Mucosa of rectum (tissue), 2 donors: ENCODE data around the gene HNRNPH3.
A peak's percentile ranks its signal among the peaks of the same experiment; 100 is the strongest.

ENCODE experiments used
- H3K27ac ChIP-seq, 2 donors: one replicate each; pipeline ENCODE4 v1.7.0; 2013; ENCODE audit warnings: inconsistent platforms in 2 of 2, low read depth in 2 of 2, low read length in 2 of 2
- H3K27me3 ChIP-seq, 2 donors: one replicate each; pipeline ENCODE4 v1.7.0; 2013; ENCODE audit warnings: low read length in 2 of 2; ENCODE audit not compliant: control insufficient read depth in 2 of 2, insufficient read depth in 2 of 2
- H3K36me3 ChIP-seq, 2 donors: one replicate each; pipeline ENCODE4 v1.7.0; 2013; ENCODE audit warnings: low read length in 2 of 2; ENCODE audit not compliant: control insufficient read depth in 2 of 2, insufficient read depth in 2 of 2
- H3K4me1 ChIP-seq, 2 donors: one replicate each; pipeline ENCODE4 v1.7.0; 2013; ENCODE audit warnings: low read length in 2 of 2, mild to moderate bottlenecking in 1 of 2; ENCODE audit not compliant: control insufficient read depth in 2 of 2, insufficient read depth in 2 of 2
- H3K4me3 ChIP-seq, 2 donors: one replicate each; pipeline ENCODE4 v1.7.0; 2013; ENCODE audit warnings: low read length in 2 of 2
- H3K9ac ChIP-seq, 2 donors: one replicate each; pipeline ENCODE4 v1.7.0; 2013; ENCODE audit warnings: low read length in 2 of 2, low read depth in 1 of 2, mild to moderate bottlenecking in 1 of 2
- H3K9me3 ChIP-seq, 2 donors: one replicate each; pipeline ENCODE4 v1.7.0; 2013; ENCODE audit warnings: low read length in 2 of 2; ENCODE audit not compliant: control insufficient read depth in 2 of 2
- donor health status: healthy.
- donor health status: Normal muscosa, but diverticular disease.

Gene HNRNPH3

DNA sequence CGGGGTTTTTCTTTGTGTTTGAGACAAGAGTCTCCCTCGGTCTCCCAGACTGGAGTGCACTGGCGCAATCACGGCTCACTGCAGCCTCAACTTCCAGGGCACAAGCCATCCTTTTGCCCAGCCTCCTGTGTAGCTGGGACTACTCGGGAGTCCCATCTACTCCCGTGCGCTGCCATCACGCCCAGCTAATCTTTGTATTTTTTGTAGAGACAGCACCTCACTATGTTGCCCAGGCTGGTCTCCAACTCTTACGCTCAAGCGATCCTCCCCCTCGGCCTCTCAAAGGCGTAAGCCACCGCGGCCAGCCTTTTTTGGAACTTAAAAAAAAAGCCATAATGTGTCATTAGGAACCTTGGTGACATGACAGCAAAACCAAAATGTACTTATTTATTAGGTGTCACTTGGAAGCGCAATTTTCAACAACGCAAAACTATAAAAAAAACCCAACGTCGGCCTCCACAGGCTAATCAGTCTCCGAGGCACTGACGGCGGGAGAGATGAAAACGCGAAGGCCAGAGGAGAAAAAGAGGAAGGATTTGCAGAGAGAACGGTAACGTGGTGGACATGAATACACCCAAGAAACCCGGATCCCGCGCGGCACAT, 911 bp upstream of the HNRNPH3 start:
- H3K27ac ChIP-seq: peak overlapping the region; percentile 99
- H3K27me3 ChIP-seq: no peaks in the 10 kb centered on the region
- H3K4me1 ChIP-seq: peaks cover 30 to 42% of the 10 kb centered on the region in 2 donors
- H3K4me3 ChIP-seq: peak overlapping the region; percentile 92
- no peaks in the 10 kb centered on the region for H3K9me3 ChIP-seq
- peak overlapping the region; percentile 94 to 98 for H3K9ac ChIP-seq
- H3K36me3 ChIP-seq: no peaks in the 10 kb centered on the region

GRCh38 chr10:68332259-68333057, 594 bp downstream of the HNRNPH3 start, which contains the start of gene PBLD:
Gene PBLD, minus strand, starts transcription at chr10:68332928. Its CDS starts 26,084 bp downstream, at chr10:68306844.
- peak within 1 kb of the TSS; percentile 92 for H3K4me3 ChIP-seq
- no peaks in the 10 kb centered on the region for H3K9me3 ChIP-seq
- peak within 1 kb of the TSS; percentile 94 to 98 for H3K9ac ChIP-seq
- no peaks in the 10 kb centered on the region for H3K27me3 ChIP-seq
- H3K4me1 ChIP-seq: peaks cover 30 to 48% of the 10 kb centered on the region in 2 donors
- H3K27ac ChIP-seq: peak within 1 kb of the TSS; percentile 99
- H3K36me3 ChIP-seq: peaks cover 1 to 2% of the 10 kb centered on the region in 2 donors

- Histone ChIP-seq H3K27ac (peak overlapping the region; percentile 99), H3K4me1 (peaks cover 28 to 50% of the 10 kb centered on the region in 2 donors), H3K4me3 (peak overlapping the region; percentile 92), H3K36me3 (peaks cover 2 to 5% of the 10 kb centered on the region in 2 donors), H3K9ac (peak overlapping the region; percentile 94 to 98), H3K27me3 (no peaks in the 10 kb centered on the region), H3K9me3 (no peaks in the 10 kb centered on the region)
Measured at GRCh38 chr10:68333058-68333395, 1.2 kb downstream of the HNRNPH3 start.

- Histone ChIP-seq H3K4me3 (peak overlapping the region; percentile 92), H3K4me1 (peaks cover 22 to 43% of the 10 kb centered on the region in 2 donors), H3K9ac (peak overlapping the region; percentile 94 to 98), H3K27me3 (no peaks in the 10 kb centered on the region), H3K9me3 (no peaks in the 10 kb centered on the region), H3K27ac (peak overlapping the region; percentile 99), H3K36me3 (peaks cover 8 to 11% of the 10 kb centered on the region in 2 donors)
Measured at GRCh38 chr10:68333440-68334431, 1.9 kb downstream of the HNRNPH3 start.

- no peak overlapping the region for H3K9ac ChIP-seq
- peaks cover 19 to 22% of the 10 kb centered on the region in 2 donors for H3K36me3 ChIP-seq
- no peaks in the 10 kb centered on the region for H3K27me3 ChIP-seq
- H3K9me3 ChIP-seq: no peaks in the 10 kb centered on the region
- peaks cover 15 to 37% of the 10 kb centered on the region in 2 donors for H3K4me1 ChIP-seq
- H3K27ac ChIP-seq: no peak overlapping the region
- H3K4me3 ChIP-seq: peak overlapping the region; percentile 92
Measured at GRCh38 chr10:68334672-68335467, 3.0 kb downstream of the HNRNPH3 start.

DNA sequence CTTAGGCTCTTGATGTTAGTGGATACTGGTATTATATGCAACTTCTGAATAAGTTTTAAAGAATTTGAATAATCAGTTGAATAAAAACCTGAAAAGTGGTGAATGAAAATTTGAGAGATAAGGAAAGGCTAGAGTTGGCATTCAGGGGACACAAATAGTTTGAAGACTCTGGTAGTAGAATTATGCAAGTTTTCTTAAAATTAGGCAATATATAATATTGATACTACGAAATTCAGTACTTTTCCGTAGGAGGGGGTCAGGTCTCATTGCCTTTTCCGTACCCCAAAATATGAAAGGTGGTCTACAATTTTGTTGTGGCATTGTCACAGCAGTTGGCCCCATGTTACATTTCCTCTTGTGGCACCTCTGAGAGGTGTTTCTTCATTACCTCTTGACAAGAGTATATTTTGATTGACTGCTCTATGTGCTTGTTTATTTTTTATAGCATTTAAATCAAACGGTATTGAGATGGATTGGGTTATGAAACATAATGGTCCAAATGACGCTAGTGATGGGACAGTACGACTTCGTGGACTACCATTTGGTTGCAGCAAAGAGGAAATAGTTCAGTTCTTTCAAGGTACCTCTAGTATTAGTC, 5.0 kb downstream of the HNRNPH3 start:
- no peaks in the 10 kb centered on the region for H3K9me3 ChIP-seq
- no peak overlapping the region for H3K9ac ChIP-seq
- H3K4me1 ChIP-seq: peaks cover 9 to 32% of the 10 kb centered on the region in 2 donors
- H3K27me3 ChIP-seq: no peaks in the 10 kb centered on the region
- no peak overlapping the region for H3K27ac ChIP-seq
- no peak overlapping the region for H3K4me3 ChIP-seq
- H3K36me3 ChIP-seq: peaks cover 39 to 42% of the 10 kb centered on the region in 2 donors

DNA sequence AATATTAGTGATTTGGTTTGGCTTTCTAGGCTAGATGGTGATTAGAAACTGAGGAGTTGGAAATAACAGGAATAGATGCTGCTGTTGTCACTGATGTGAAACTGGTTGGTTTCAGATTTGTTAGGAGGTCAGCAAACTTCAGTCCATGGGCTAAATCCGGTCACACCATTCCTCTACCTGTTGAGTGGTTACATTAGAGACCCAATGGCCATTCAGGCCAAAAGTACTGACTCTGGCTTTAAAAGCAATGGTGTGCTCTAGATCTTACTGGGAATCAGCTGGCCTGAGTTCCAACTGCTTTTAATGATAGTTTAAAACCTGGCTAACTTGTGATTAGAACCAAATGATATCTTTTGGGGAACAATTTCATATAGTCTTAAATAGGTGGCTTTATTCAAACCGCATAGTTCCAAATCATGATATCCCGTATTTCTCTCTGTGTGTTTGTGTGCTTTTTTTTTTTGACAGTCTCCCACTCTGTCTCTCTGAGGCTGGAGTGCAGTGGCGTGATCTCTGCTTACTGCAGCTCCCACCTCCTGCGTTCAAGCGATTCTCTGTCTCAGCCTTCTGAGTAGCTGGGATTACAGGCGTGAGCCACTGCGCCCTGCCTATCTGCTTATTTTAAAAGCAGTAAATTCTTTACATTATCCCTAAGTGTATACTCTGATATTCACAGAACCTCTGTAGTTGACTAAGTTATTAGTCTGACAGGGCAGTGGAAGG, 8.7 kb downstream of the HNRNPH3 start:
- H3K4me3 ChIP-seq: no peak overlapping the region
- no peaks in the 10 kb centered on the region for H3K27me3 ChIP-seq
- H3K9me3 ChIP-seq: no peaks in the 10 kb centered on the region
- peaks cover 69 to 76% of the 10 kb centered on the region in 2 donors for H3K36me3 ChIP-seq
- H3K27ac ChIP-seq: no peak overlapping the region
- H3K9ac ChIP-seq: no peak overlapping the region
- peaks cover 1 to 14% of the 10 kb centered on the region in 2 donors for H3K4me1 ChIP-seq

DNA sequence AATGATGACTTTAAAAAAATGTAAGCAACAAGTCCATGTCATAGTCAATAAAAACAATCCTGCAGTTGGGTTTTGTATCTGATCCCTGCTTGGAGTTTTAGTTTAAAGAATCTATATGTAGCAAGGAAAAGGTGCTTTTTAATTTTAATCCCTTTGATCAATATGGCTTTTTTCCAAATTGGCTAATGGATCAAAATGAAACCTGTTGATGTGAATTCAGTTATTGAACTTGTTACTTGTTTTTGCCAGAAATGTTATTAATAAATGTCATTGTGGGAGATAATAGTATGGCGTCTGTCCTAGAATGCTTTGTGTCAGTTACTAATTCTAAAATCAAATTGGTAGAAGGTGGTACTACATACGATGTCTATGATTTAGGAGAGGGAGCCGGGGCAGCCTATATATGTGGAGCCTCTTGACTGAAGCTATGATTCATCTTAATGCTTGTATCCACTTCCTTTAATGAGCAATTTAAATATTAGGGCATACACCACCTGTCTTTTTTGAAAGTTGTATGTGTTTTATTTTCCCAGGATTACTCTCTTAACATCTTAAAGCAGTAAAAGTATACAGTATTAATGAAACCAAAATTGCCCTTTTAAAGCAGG, 11.1 kb downstream of the HNRNPH3 start:
- H3K4me3 ChIP-seq: no peak overlapping the region
- no peaks in the 10 kb centered on the region for H3K9me3 ChIP-seq
- H3K4me1 ChIP-seq: no peaks in the 10 kb centered on the region
- H3K27me3 ChIP-seq: no peaks in the 10 kb centered on the region
- H3K9ac ChIP-seq: no peak overlapping the region
- H3K27ac ChIP-seq: no peak overlapping the region
- peaks cover 74 to 78% of the 10 kb centered on the region in 2 donors for H3K36me3 ChIP-seq
